ENCODE results near the gene SNED1.

SNED1 gene

GRCh38 chr2:241133436-241133820 is 135.0 kb downstream of the SNED1 start (continued):
- TF ChIP-seq ZBTB49 (tag by site-specific recombination; IDR thresholded peaks at IDR 0.05; ENCODE audit: low read depth): no peak

- no peak overlapping the region for H3K27ac ChIP-seq (ENCODE audit: extremely low read depth, low read depth, low read length)
- H3K9me3 ChIP-seq (ENCODE audit: control insufficient read depth, insufficient read depth, low read depth, low read length): no peaks in the 10 kb centered on the region
- no peak overlapping the region for H3K4me3 ChIP-seq (ENCODE audit: low read depth, low read length)
- CTCF ChIA-PET: no interaction called here
- peaks cover 0 to 88% of the 10 kb centered on the region in 2 experiments; a peak in 2 of 3 replicates for H3K36me3 ChIP-seq (ENCODE audit: control insufficient read depth in 2 of 2, insufficient read depth in 1 of 2, low read length in 2 of 2)
- TF ChIP-seq SCRT2 (tag by site-specific recombination; IDR thresholded peaks at IDR 0.05) (no peak), TRIM28 (IDR thresholded peaks at IDR 0.05; ENCODE audit: borderline replicate concordance, low read length) (no peak), ZNF214 (tag by site-specific recombination; IDR thresholded peaks at IDR 0.05; ENCODE audit: borderline replicate concordance) (no peak), BCL11B (tag by site-specific recombination; IDR thresholded peaks at IDR 0.05; ENCODE audit: low read depth) (no peak), ZBTB11 (tag by site-specific recombination; conservative IDR thresholded peaks at IDR 0.05; ENCODE audit: low read depth) (no peak), ZSCAN16 (tag by site-specific recombination; IDR thresholded peaks at IDR 0.05) (no peak), ZBTB44 (tag by site-specific recombination; IDR thresholded peaks at IDR 0.05) (no peak), ZNF530 (tag by site-specific recombination; IDR thresholded peaks at IDR 0.05; ENCODE audit: low read depth) (no peak), ZNF558 (tag by site-specific recombination; IDR thresholded peaks at IDR 0.05) (no peak), ZNF626 (tag by site-specific recombination; IDR thresholded peaks at IDR 0.05) (no peak), ZNF19 (tag by site-specific recombination; IDR thresholded peaks at IDR 0.05; ENCODE audit: low read depth) (no peak), FEZF1 (tag by site-specific recombination; IDR thresholded peaks at IDR 0.05) (no peak), ZBTB49 (tag by site-specific recombination; IDR thresholded peaks at IDR 0.05; ENCODE audit: low read depth) (no peak), SP3 (tag by site-specific recombination; IDR thresholded peaks at IDR 0.05) (no peak), ZBTB26 (tag by site-specific recombination; optimal IDR thresholded peaks at IDR 0.05) (no peak)
- H3K4me1 ChIP-seq (ENCODE audit: control insufficient read depth, insufficient read depth, low read length): no peaks in the 10 kb centered on the region
- POLR2A ChIA-PET: no interaction called here
Measured at GRCh38 chr2:241134711-241135110, 136.3 kb downstream of the SNED1 start.
